OCI-LY1 (cell line): ENCODE data around the gene CRYGS.

Source experiments
- H2AFZ ChIP-seq: fragments of 200-600 bp; sonication (generic), shearing (Covaris generic); 2 replicates; pipeline ENCODE4 v1.6.0; 2014; ENCODE audit warnings: antibody characterized with exemption, mild to moderate bottlenecking, low read length
- H3F3A ChIP-seq: fragments of 200-600 bp; sonication (generic), shearing (Covaris generic); 2 replicates; pipeline ENCODE4 v1.6.0; 2014; ENCODE audit warnings: mild to moderate bottlenecking, antibody characterized with exemption, low read length, moderate library complexity; ENCODE audit not compliant: insufficient read depth
- H3K27ac ChIP-seq: fragments of 200-600 bp; sonication (generic); 2 replicates; pipeline ENCODE4 v1.5.1; 2014; ENCODE audit warnings: low read length, mixed run types, mild to moderate bottlenecking, low read depth; ENCODE audit not compliant: poor library complexity, severe bottlenecking
- H3K27me3 ChIP-seq: fragments of 200-600 bp; sonication (generic); 2 replicates; pipeline ENCODE4 v1.6.0; 2014; ENCODE audit warnings: antibody characterized with exemption, mild to moderate bottlenecking, low read length, moderate library complexity; ENCODE audit not compliant: insufficient read depth
- H3K36me3 ChIP-seq: fragments of 200-600 bp; sonication (generic); 2 replicates; pipeline ENCODE4 v1.6.1; 2014; ENCODE audit warnings: mild to moderate bottlenecking, antibody characterized with exemption, low read length, moderate library complexity, mixed read lengths; ENCODE audit not compliant: insufficient read depth
- H3K4me1 ChIP-seq: fragments of 200-600 bp; sonication (generic); 2 replicates; pipeline ENCODE4 v1.5.1; 2014; ENCODE audit warnings: mild to moderate bottlenecking, low read length, moderate library complexity; ENCODE audit not compliant: insufficient read depth, severe bottlenecking
- H3K4me2 ChIP-seq: fragments of 200-600 bp; sonication (generic), shearing (Covaris generic); 2 replicates; pipeline ENCODE4 v1.6.1; 2014; ENCODE audit warnings: low read length
- H3K4me3 ChIP-seq: fragments of 200-600 bp; sonication (generic); 2 replicates; pipeline ENCODE4 v1.5.1; 2014; ENCODE audit warnings: low read length, low read depth, mild to moderate bottlenecking, mixed read lengths; ENCODE audit not compliant: poor library complexity, severe bottlenecking
- H3K79me2 ChIP-seq: fragments of 200-600 bp; shearing (Covaris generic); 2 replicates; pipeline ENCODE4 v1.6.1; 2016; ENCODE audit warnings: mixed run types, low read length, mixed read lengths; ENCODE audit not compliant: insufficient read depth
- H3K9ac ChIP-seq: fragments of 200-600 bp; sonication (generic), shearing (Covaris generic); 2 replicates; pipeline ENCODE4 v1.6.1; 2014; ENCODE audit warnings: mild to moderate bottlenecking, low read length, mixed read lengths
- H3K9me2 ChIP-seq: fragments of 200-600 bp; sonication (generic), shearing (Covaris generic); 2 replicates; pipeline ENCODE4 v1.6.1; 2014; ENCODE audit warnings: low read depth, mild to moderate bottlenecking, low read length, mixed read lengths
- H3K9me3 ChIP-seq: fragments of 200-600 bp; shearing (Covaris generic); 2 replicates; pipeline ENCODE4 v1.6.1; 2014; ENCODE audit warnings: low read length, mixed read lengths
- H4K20me1 ChIP-seq: fragments of 200-600 bp; sonication (generic), shearing (Covaris generic); 2 replicates; pipeline ENCODE4 v1.6.0; 2016; ENCODE audit warnings: mild to moderate bottlenecking, low read length; ENCODE audit not compliant: insufficient read depth
- EZH2 ChIP-seq: fragments of 200-600 bp; sonication (generic), shearing (Covaris generic); IDR thresholded peaks from 2 replicates; pipeline ENCODE4 v1.8.0; 2017; ENCODE audit warnings: borderline replicate concordance, mixed run types, mild to moderate bottlenecking, antibody characterized with exemption, low read length, moderate library complexity, mixed read lengths
- TF ChIP-seq, protein P1 (sequence below): fragments of 200-600 bp; sonication (generic), shearing (Covaris generic); IDR thresholded peaks from 2 replicates; pipeline ENCODE4 v1.5.1; 2017; ENCODE audit warnings: mild to moderate bottlenecking, antibody characterized with exemption, low read length, moderate library complexity, mixed read lengths

The CRYGS gene

GRCh38 chr3:186509423-186509822 lies 34.8 kb downstream of the CRYGS start:
- H3K9me3 ChIP-seq = no peaks in the 10 kb centered on the region
- no peaks in the 10 kb centered on the region for H4K20me1 ChIP-seq
- H3K4me3 ChIP-seq = no peak overlapping the region
- H3K36me3 ChIP-seq = no peaks in the 10 kb centered on the region
- no peak overlapping the region for H2AFZ ChIP-seq
- TF ChIP-seq, protein P1, sequence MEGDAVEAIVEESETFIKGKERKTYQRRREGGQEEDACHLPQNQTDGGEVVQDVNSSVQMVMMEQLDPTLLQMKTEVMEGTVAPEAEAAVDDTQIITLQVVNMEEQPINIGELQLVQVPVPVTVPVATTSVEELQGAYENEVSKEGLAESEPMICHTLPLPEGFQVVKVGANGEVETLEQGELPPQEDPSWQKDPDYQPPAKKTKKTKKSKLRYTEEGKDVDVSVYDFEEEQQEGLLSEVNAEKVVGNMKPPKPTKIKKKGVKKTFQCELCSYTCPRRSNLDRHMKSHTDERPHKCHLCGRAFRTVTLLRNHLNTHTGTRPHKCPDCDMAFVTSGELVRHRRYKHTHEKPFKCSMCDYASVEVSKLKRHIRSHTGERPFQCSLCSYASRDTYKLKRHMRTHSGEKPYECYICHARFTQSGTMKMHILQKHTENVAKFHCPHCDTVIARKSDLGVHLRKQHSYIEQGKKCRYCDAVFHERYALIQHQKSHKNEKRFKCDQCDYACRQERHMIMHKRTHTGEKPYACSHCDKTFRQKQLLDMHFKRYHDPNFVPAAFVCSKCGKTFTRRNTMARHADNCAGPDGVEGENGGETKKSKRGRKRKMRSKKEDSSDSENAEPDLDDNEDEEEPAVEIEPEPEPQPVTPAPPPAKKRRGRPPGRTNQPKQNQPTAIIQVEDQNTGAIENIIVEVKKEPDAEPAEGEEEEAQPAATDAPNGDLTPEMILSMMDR = no peak
- no peak for TF ChIP-seq EZH2
- H3K4me1 ChIP-seq = peaks cover 12% of the 10 kb centered on the region
- H3K79me2 ChIP-seq = no peaks in the 10 kb centered on the region
- no peak overlapping the region for H3K27ac ChIP-seq
- H3K9me2 ChIP-seq = no peaks in the 10 kb centered on the region
- no peaks in the 10 kb centered on the region for H3F3A ChIP-seq
- H3K9ac ChIP-seq = no peak overlapping the region
- H3K27me3 ChIP-seq = 0 out of 2 replicates have a peak, but pooled peaks cover 3% of the 10 kb centered on the region
- no peak overlapping the region for H3K4me2 ChIP-seq

DNA sequence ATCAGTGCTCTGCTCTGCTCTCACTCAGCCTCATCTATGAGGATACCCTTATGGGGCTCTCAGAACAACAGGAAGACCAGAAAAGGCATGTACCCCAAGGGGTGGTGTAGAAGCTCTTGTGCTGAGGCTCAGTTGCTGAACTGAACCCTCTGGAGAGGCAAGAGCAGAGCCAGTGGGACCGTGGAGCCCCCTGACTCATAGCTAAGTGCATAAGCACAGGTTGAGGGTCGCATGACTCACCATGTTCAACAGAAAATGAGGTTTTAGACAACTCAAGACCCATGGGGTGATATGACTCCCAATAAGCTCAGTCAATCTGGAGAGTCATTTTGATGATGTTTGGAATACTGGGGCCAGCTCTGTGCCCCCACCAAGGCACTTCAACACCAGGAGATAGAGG lies 37.3 kb downstream of the CRYGS start:
- H3K27ac ChIP-seq = no peak overlapping the region
- no peaks in the 10 kb centered on the region for H3K79me2 ChIP-seq
- H3K36me3 ChIP-seq = no peaks in the 10 kb centered on the region
- H3K27me3 ChIP-seq = 0 out of 2 replicates have a peak, but pooled peaks cover 3% of the 10 kb centered on the region
- no peak overlapping the region for H3K4me3 ChIP-seq
- no peak overlapping the region for H2AFZ ChIP-seq
- H3K9me3 ChIP-seq = no peaks in the 10 kb centered on the region
- H3K9me2 ChIP-seq = no peaks in the 10 kb centered on the region
- peaks cover 12% of the 10 kb centered on the region for H3K4me1 ChIP-seq
- no peak overlapping the region for H3K4me2 ChIP-seq
- H4K20me1 ChIP-seq = no peaks in the 10 kb centered on the region
- TF ChIP-seq, protein P1 = no peak
- TF ChIP-seq EZH2 = no peak
- H3F3A ChIP-seq = no peaks in the 10 kb centered on the region
- H3K9ac ChIP-seq = no peak overlapping the region

DNA sequence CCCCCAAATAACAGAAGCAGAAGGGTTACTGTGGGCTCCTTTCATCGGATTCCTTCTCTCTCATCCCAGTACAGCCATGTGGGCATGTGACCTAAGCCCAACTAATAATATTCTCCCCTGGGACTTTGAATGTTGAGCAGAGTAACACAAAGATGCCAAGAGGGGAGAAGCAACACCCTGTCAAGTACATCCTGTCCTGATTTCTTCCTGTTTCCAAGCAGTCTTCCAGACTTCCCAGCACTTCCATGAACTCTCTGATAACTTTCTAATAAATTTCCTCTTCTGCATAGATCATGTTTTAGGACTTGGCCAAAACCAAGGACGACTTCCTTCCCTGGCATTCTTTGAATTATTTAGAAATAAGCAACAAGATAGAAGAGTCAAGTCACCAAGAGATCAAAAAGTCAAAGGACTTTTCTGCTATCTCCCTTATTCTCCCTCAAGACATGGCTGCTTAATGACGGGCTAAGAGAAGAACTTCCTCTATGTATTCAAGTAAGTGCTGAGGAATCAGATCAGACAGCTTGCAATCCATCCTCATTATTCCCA lies 37.9 kb downstream of the CRYGS start:
- Histone ChIP-seq H4K20me1 (no peaks in the 10 kb centered on the region), H3K4me3 (no peak overlapping the region), H3K27me3 (peaks cover 3% of the 10 kb centered on the region; the same call in 1 of the 2 replicates), H3K9me2 (no peaks in the 10 kb centered on the region), H3K9ac (no peak overlapping the region), H3K4me1 (peaks cover 12% of the 10 kb centered on the region), H3K9me3 (no peaks in the 10 kb centered on the region), H2AFZ (no peak overlapping the region), H3K4me2 (no peak overlapping the region), H3K79me2 (no peaks in the 10 kb centered on the region), H3K27ac (no peak overlapping the region), H3K36me3 (no peaks in the 10 kb centered on the region), H3F3A (no peaks in the 10 kb centered on the region)
- TF ChIP-seq EZH2 = no peak
- TF ChIP-seq, protein P1 = no peak
